ENCODE results near the gene SUGCT. TPM values are rescaled to one million over a fixed set of nuclear protein-coding genes. Genes with fewer than 3 reads are reported as not detected.
"Not testable (repeated sequence)": the region's sequence is repeated elsewhere in the genome, so short reads cannot be mapped to it uniquely, and the experiment has no call there.

The SUGCT gene
- total RNA-seq, 1 experiment from 2014 or later, result 1.5 TPM

DNA sequence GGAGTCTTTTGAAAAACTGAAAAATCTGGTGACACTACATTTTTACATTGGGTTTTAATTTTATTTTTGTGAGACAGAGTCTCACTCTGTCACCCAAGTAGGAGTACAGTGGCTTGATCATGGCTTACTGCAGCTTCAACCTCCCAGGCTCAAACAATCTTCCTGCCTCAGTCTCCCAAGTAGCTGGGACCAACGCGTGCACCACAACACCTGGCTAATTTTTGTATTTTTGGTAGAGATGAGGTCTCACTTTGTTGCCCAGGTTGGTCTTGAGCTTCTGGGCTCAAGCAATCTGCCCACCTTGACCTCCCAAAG is 11.9 kb upstream of the SUGCT start:
- no peak for DNase-seq

DNA sequence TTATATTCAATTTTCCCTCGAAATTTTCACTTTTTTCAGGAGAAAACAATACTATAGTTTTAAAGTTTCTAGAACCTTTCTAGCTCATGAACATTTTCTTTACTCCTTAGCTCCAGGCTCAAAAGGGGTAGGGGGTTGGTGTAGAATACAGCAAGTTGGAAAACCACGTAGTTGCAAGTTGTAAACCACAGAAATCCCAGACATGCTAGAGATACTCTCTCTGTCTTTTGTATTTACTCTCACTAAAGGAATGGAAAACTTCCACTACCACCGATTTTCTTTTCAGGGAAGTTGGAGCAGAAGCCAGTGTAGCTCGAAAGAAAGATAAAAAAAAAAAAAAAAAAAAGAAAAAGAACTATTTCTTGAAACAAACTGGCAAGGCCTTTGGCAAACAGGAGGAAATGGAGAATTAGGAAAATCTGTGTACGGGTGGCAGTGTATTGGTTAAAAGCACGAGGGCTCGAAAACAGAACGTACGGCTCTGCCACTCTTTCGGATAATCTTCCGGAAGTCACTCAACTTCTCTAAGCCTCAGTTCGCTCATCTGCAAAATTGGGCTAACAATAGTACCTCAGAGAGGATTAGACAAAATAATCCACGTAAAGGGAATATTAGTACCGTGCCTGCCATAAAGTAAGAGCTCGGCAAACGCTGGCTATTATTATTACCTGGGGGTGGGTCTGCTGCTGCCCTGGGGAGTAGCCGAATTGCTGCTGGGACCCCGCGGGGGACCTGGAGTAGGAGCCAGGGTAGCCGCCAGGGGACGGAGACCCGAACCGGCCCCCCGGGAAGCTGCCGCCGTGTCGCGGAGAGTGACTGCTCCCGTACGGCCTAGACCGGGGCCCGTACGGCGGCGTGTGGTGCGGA is 1.0 kb upstream of the SUGCT start:
- H3K36me3 ChIP-seq, result peaks cover 14% of the 10 kb centered on the region
- H3K9me3 ChIP-seq, result no peaks in the 10 kb centered on the region
- no peaks in the 10 kb centered on the region for H3K27me3 ChIP-seq
- H3K4me3 ChIP-seq, result peak overlapping the region; percentile 95
- no peak for DNase-seq

More for the DNA sequence above, 11.9 kb upstream of the SUGCT start:
- H3K9me3 ChIP-seq, result no peaks in the 10 kb centered on the region
- no peaks in the 10 kb centered on the region for H3K36me3 ChIP-seq
- H3K4me3 ChIP-seq, result no peak overlapping the region
- H3K27me3 ChIP-seq, result no peaks in the 10 kb centered on the region

DNA sequence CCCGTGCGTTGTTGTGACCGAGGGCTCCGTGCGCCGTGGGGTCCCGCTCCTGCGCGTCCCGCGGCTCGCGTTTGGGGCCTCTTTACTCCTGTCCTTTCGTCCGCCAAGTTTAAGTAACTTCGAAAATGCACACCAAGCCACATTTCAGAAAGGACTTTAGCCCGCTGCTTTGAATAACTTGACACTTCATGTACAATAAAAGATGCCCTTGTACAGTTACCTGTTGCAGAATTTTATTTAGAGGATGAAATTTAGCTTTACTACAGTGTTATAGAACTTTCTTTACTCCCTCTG is 459 bp downstream of the SUGCT start:
- no peaks in the 10 kb centered on the region for H3K9me3 ChIP-seq
- H3K4me3 ChIP-seq, result peak overlapping the region; percentile 95
- peak; percentile 19 for DNase-seq
- H3K36me3 ChIP-seq, result peaks cover 14% of the 10 kb centered on the region
- no peaks in the 10 kb centered on the region for H3K27me3 ChIP-seq

DNA sequence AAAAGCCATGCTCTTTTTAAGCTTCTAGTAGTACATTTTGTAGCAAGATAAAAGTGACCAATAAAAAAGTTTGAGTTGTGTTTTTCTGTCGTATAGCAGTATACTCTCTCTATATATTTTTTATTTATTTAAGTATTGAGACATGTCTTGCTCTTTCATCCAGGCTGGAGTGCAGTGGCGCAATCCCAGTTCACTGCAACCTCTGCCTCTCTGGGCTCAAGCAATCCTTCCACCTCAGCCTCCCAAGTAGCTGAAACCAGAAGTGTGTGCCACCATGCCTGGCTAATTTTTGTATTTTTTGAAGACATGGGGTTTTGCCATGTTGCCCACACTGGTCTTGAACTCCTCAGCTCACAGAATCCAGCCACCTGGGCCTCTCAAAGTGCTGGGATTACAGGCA is 2.8 kb downstream of the SUGCT start:
- DNase-seq, result no peak
- Histone ChIP-seq H3K27me3 (no peaks in the 10 kb centered on the region), H3K4me3 (no peak overlapping the region), H3K36me3 (peaks cover 2% of the 10 kb centered on the region), H3K9me3 (no peaks in the 10 kb centered on the region)

DNA sequence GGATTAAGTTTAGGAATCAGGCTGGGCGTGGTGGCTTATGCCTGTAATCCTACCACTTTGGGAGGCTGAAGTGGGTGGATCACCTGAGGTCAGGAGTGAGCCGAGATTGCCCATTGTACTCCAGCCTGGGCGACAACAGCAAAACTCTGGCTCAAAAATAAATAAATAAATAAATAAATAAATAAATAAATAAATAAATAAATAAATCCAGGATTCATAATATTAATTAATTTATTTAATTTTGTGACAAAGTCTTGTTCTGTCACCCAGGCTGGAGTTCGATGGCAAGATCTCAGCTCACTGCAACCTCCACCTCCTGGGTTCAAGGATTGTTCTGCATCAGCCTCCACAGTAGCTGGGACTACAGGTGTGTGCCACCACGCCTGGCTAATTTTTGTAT is 4.2 kb downstream of the SUGCT start:
- no peak overlapping the region for H3K4me3 ChIP-seq
- no peaks in the 10 kb centered on the region for H3K27me3 ChIP-seq
- no peak for DNase-seq
- H3K36me3 ChIP-seq, result no peaks in the 10 kb centered on the region
- H3K9me3 ChIP-seq, result no peaks in the 10 kb centered on the region

DNA sequence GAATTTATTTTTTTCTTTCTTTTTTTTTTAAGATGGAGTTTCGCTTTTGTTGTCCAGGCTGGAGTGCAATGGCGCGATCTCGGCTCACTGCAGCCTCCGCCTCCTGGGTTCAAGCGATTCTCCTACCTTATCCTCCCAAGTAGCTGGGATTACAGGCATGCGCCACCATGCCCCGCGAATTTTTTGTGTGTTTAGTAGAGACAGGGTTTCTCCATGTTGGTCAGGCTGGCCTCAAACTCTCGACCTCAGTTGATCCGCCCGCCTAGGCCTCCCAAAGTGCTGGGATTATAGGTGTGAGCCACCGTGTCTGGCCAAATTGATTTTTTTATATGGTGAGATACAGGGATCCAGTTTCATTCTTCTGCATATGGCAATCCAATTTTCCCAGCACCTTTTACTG is 5.1 kb downstream of the SUGCT start:
- H3K36me3 ChIP-seq, DNase-seq, H3K27me3 ChIP-seq, H3K4me3 ChIP-seq, H3K9me3 ChIP-seq: not testable (repeated sequence)

DNA sequence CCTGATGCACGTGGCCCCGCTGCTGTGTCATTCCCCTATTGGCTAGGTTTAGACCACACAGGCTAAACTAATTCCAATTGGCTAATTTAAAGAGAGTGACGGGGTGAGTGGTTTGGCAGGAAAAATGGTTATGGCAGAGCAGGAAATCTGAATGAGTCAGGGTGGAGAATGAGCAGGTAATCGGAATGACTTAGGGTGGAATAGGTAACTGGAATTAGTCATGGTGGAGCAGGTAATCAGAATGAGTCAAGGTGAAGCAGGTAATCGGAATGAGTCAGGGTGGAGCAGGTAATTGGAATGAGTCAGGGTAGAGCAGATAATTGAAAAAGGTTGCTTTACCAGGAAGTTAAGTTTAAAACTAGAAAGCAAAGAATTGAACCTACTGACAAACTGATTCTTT is 7.1 kb downstream of the SUGCT start:
- not testable (repeated sequence) for H3K36me3 ChIP-seq, DNase-seq, H3K4me3 ChIP-seq, H3K27me3 ChIP-seq, H3K9me3 ChIP-seq

DNA sequence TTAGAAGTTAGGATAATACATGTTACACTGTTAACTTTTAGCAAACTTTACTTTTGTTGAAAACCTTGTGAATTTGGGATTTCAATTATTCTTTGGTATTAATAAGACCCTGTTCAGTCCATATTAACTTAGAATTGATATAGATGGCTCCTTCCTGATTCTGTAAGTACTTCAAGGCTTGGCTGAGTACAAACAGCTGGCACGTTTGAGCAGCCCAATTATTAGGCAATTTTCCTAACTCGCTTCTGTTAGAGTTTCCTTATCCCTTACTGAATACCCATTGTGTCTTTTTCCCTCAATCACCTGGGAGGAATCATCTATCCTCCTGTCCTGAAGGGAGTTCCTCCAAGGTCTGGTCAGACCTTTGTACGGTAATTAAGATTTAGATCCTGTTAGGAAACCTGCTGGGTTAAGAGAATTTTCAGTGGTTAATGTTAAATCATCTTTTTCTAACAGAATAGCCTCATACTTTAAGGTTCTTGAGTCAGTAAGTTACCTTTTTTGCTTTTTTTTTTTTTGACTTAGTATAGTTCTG is 10.9 kb downstream of the SUGCT start:
- H3K9me3 ChIP-seq, H3K4me3 ChIP-seq, H3K27me3 ChIP-seq, DNase-seq, H3K36me3 ChIP-seq: not testable (repeated sequence)

DNA sequence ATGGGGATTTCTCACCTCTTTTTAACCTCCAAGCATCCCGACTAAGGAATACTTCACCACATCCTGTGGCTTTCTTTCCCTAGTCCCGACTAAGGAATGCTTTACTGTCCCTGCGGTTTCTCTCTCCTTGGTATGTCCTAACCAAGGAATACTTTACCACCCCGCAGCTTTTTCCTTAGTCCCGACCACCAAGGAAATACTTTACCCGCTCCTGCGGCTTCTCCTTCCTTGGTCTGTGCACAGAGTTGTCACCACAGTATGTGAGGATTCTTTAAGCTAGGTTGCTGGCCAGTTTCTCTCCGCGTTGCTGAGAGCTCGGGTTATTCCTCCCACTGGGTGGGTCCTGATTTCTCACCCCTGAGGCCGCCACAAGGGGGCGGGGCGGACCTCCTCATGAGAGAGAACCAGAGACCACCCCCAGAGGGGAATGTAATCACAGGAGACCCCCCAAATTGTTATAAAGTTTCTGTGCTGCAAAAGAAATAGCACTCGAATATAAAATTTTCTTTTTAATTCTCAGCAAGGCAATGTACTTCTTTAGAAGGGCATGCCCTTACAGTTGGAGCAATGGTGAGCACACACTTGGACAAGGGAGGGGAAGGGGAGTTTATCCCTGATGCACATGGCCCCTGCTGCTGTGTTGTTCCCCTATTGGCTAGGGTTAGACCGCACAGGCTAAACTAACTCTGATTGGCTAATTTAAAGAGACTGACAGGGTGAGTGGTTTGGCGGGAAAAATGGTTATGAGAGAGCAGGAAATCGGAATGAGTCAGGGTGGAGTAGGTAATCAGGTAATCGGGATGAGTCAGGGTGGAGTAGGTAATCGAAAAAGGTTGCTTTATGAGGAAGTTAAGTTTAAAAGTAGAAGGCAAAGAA is 12.8 kb downstream of the SUGCT start:
- Histone ChIP-seq H3K4me3 (no peak overlapping the region), H3K36me3 (no peaks in the 10 kb centered on the region), H3K9me3 (no peaks in the 10 kb centered on the region), H3K27me3 (no peaks in the 10 kb centered on the region)
- DNase-seq, result no peak

DNA sequence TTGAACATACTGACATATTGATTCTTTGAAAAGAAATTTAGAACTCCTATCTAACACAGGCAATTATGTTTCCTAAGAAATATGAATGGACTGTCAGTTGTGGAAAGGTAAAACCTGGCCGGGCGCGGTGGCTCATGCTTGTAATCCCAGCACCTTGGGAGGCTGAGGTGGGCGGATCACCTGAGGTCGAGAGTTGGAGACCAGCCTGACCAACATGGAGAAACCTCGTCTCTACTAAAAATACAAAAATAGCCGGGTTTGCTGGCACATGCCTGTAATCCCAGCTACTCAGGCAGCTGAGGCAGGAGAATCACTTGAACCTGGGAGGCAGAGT is 13.4 kb downstream of the SUGCT start:
- not testable (repeated sequence) for H3K36me3 ChIP-seq, H3K27me3 ChIP-seq, H3K4me3 ChIP-seq, H3K9me3 ChIP-seq, DNase-seq

DNA sequence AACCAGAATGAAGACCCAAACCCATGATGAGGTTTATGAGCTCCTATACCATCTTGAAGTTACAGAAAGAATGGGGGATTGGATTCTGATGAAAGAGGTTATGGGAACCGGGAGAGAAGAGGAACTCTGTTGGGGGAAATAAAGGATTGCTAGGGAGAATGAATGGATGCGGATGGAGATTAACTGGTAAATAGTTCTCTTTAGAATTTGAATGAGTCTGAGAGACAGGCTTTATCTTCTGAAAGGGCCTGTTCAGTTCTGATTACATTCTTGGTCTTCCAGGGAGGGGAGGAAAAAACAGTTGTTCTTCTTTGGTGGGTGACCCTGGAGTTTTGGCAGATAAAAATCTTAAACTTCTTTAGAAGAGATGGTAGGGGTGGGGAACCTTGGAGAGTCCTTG is 13.9 kb downstream of the SUGCT start:
- no peak for DNase-seq
- H3K4me3 ChIP-seq, result no peak overlapping the region
- H3K36me3 ChIP-seq, result no peaks in the 10 kb centered on the region
- no peaks in the 10 kb centered on the region for H3K27me3 ChIP-seq
- no peaks in the 10 kb centered on the region for H3K9me3 ChIP-seq

DNA sequence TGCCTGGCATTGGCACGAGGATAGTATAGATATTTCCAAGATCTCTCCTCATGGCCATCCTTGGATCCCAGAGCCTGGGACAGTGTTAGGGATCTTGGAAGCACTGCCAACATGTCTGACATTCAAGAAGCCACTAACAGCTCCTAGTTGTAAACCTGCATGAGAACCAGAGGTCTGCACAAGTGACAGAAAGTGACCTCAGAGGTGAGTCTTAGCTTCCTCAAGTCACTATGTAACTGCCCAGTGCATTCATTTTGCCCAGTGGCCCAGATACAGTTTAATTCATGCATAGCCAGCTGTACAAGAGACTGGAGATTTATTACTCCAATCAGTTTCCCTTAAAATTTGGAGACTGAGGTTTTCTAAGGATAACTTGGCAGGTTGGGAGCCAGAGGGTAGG is 16.7 kb downstream of the SUGCT start:
- Histone ChIP-seq H3K9me3 (no peaks in the 10 kb centered on the region), H3K36me3 (no peaks in the 10 kb centered on the region), H3K27me3 (no peaks in the 10 kb centered on the region), H3K4me3 (no peak overlapping the region)
- DNase-seq, result no peak

DNA sequence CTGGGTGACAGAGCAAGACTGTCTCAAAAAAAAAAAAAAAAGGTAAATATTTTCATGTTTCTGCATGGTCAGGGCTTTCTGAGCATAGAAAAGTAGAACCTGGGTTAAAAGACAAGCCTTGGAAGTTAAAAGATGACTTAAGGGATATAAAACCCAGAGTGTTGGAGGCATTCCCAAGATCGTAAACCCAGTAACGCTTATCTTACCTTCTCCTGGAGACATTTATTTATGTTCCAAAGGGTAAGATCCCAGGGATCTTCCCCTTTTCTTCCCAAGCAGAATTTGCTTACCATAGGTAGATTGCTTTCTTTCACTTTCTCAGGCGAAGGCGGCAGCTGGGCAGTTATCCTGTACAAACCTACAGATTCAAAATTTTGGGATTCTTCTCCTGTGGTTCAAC is 22.2 kb downstream of the SUGCT start:
- no peaks in the 10 kb centered on the region for H3K36me3 ChIP-seq
- no peaks in the 10 kb centered on the region for H3K9me3 ChIP-seq
- no peak for DNase-seq
- no peak overlapping the region for H3K4me3 ChIP-seq
- no peaks in the 10 kb centered on the region for H3K27me3 ChIP-seq

DNA sequence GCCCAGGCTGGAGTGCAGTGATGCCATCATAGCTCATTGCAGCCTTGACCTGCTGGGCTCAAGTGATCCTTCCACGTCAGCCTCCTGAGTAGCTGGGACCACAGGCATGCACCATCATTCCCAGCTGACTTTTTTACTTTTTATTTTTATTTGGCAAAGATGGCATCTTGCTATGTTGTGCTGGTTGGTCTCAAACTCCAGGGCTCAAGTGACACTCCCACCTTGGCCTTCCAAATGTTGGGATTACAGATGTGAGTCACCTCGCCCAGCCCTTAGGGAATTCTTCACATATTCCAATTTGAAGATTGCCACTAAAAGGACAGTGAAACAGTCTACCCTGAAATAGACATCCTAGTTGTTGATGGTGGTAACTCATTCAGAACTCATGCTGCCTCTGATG is 27.7 kb downstream of the SUGCT start:
- DNase-seq, result no peak
- Histone ChIP-seq H3K4me3 (no peak overlapping the region), H3K27me3 (no peaks in the 10 kb centered on the region), H3K36me3 (no peaks in the 10 kb centered on the region), H3K9me3 (no peaks in the 10 kb centered on the region)

DNA sequence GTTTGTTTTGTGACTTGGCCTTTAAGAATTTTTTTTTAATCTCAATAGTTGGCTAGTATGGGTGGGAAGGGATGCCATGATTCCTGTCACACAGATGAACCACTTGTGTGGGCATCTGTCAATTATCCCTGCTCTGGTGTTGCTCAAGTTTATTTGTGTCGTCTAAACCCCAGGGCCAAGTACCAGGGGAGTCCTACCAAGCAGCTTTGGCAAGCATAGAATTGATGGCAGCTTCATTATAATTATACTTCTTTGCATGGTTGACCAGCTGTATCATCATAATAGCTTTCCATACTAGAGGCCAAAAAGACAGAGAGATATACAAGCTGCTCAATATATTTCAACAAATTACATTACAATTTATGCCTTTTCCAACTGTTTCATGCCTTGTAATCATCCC is 30.4 kb downstream of the SUGCT start:
- Histone ChIP-seq H3K4me3 (no peak overlapping the region), H3K36me3 (no peaks in the 10 kb centered on the region), H3K27me3 (no peaks in the 10 kb centered on the region), H3K9me3 (no peaks in the 10 kb centered on the region)
- no peak for DNase-seq

DNA sequence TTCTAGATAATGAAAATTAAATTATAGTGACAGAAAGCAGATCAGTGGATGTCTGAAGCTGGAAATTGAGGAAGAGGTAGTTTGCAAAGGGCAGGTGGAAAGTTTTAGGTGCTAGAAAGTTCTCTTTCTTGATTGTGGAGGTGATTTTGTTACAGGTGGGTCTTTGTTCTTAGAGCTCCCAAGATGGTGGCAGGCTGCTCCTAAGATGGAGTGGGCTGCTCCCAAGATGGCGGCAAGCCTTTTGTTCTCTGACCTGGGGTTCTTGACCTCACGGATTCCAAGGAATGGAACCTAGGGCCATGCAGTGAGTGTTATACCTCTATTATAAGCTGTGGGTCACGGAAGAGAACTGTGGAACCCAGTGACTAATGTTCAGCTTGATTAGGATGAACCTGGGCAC is 32.5 kb downstream of the SUGCT start:
- no peaks in the 10 kb centered on the region for H3K9me3 ChIP-seq
- no peaks in the 10 kb centered on the region for H3K36me3 ChIP-seq
- no peaks in the 10 kb centered on the region for H3K27me3 ChIP-seq
- no peak for DNase-seq
- no peak overlapping the region for H3K4me3 ChIP-seq

DNA sequence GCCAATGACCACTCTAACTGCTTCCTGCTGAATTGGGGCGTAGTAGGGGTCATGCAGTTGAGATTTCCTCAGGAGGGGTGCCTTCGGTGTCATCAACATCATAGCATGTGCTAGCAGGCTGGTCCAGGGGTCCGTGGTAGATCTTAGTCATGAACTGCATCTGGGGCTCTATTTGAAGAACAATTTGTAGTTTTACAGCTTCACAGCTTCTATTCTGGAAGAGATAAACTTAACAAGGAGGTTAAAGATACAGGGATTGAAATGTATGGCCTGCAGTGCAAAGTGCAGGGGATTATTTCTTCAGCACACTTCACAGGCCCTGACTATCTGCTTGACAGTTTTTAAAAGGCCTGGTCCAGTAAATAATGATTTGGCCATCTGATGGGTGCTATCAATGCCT is 33.5 kb downstream of the SUGCT start:
- DNase-seq, H3K36me3 ChIP-seq, H3K9me3 ChIP-seq, H3K4me3 ChIP-seq, H3K27me3 ChIP-seq: not testable (repeated sequence)

DNA sequence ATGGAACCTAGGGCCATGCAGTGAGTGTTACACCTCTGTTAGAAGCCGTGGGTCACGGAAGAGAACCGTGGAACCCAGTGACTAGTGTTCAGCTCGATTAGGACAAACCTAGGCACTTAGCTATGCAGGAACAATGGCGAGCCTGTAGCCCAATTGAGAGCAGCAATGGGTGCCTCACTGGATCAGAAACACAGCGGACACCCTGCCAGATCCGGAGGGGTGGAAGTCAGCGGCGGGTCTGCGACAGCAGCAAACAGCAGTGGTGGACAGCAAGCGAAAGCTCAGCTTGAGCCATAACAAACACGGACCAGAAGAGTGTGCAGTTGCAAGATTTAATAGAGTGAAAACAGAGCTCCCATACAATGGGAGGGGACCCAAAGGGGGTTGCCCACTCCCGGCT is 38.3 kb downstream of the SUGCT start:
- H3K36me3 ChIP-seq, H3K9me3 ChIP-seq, H3K27me3 ChIP-seq, DNase-seq, H3K4me3 ChIP-seq: not testable (repeated sequence)

Measured in MG63 (cell line).